Measurements from ENCODE around the gene MEOX2. TPM values are rescaled to one million over a fixed set of nuclear protein-coding genes. Genes with fewer than 3 reads are reported as not detected.

MEOX2 gene
- total and polyA plus RNA-seq, 3 donors from 2014 or later, result 3.7 to 4.9 (median 4.0) TPM

DNA sequence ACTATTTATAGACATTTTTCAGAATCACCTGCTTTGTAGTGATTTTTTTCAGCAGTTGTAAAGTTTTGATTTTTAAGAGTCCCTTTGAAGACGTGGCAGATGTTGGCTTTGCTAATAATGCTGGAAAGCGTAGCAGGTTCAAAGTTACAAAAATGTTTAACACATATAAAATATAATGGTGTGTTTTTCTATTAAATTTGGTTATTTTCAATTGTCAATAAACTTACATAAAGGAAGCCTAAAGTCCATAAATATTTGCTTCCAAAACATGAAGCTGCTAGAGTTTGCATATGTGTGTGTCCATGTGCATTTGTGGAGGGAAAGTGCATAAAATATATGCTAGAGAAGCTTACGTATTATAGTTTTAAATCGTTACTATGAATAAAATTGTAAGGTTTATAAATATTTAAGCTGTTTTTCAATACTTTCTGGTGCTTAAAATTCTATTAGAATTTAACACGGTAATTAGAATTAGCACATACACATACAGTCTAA is 3.7 kb downstream of the MEOX2 start:
- Histone ChIP-seq H3K9me3 (no peaks in the 10 kb centered on the region), H3K27ac (peak overlapping the region in 1 of 2 donors; percentile 84), H3K36me3 (ENCODE audit: low read depth, missing control alignments) (no peaks in the 10 kb centered on the region), H3K4me1 (peaks cover 10% of the 10 kb centered on the region), H3K27me3 (no peaks in the 10 kb centered on the region), H3K4me3 (peak overlapping the region in 1 of 2 donors; percentile 1)
- intact Hi-C loops (cut with DNase I; ENCODE audit: low total_unique reads), result no loop called here
- DNase-seq, result no peak
- WGBS, 2 donors, result 55 to 70% methylated on average over 5 of the region's 5 CpGs
- no peak for TF ChIP-seq POLR2A (IDR thresholded peaks at IDR 0.05)
- TF ChIP-seq, protein P1, sequence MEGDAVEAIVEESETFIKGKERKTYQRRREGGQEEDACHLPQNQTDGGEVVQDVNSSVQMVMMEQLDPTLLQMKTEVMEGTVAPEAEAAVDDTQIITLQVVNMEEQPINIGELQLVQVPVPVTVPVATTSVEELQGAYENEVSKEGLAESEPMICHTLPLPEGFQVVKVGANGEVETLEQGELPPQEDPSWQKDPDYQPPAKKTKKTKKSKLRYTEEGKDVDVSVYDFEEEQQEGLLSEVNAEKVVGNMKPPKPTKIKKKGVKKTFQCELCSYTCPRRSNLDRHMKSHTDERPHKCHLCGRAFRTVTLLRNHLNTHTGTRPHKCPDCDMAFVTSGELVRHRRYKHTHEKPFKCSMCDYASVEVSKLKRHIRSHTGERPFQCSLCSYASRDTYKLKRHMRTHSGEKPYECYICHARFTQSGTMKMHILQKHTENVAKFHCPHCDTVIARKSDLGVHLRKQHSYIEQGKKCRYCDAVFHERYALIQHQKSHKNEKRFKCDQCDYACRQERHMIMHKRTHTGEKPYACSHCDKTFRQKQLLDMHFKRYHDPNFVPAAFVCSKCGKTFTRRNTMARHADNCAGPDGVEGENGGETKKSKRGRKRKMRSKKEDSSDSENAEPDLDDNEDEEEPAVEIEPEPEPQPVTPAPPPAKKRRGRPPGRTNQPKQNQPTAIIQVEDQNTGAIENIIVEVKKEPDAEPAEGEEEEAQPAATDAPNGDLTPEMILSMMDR (IDR thresholded peaks at IDR 0.05), result no peak

- Histone ChIP-seq H3K36me3 (ENCODE audit: low read depth, missing control alignments) (no peaks in the 10 kb centered on the region), H3K27me3 (no peaks in the 10 kb centered on the region), H3K9me3 (no peaks in the 10 kb centered on the region), H3K4me3 (no peak overlapping the region), H3K4me1 (peaks cover 10% of the 10 kb centered on the region), H3K27ac (peak overlapping the region in 1 of 2 donors; percentile 31)
- DNase-seq, result no peak
- TF ChIP-seq, protein P1 (IDR thresholded peaks at IDR 0.05), result no peak
- no peak for TF ChIP-seq POLR2A (IDR thresholded peaks at IDR 0.05)
- intact Hi-C loops (cut with DNase I; ENCODE audit: low total_unique reads), result no loop called here
Measured at GRCh38 chr7:15682111-15682510, 4.4 kb downstream of the MEOX2 start.

DNA sequence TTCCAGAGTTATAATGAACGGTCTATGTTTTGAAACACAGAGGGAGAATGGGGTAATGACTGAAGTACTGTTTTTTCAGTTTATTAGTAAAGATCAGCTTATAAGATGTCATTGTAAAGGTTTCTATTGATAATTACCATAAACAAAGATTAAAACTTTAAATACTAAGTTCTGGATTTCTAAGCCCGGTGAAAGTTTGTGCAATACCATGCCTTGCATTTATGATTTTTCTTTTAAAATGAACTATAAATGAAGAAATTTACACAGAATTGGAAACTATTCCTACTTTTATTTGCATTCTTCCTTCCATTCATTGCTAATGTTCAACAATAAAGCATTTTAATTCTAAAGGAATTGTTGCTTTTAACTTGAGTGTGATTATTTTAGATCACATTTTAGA is 4.9 kb downstream of the MEOX2 start:
- Histone ChIP-seq H3K36me3 (ENCODE audit: low read depth, missing control alignments) (no peaks in the 10 kb centered on the region), H3K27ac (peak overlapping the region in 1 of 2 donors; percentile 31), H3K4me3 (no peak overlapping the region), H3K4me1 (peaks cover 6% of the 10 kb centered on the region), H3K27me3 (no peaks in the 10 kb centered on the region), H3K9me3 (no peaks in the 10 kb centered on the region)
- TF ChIP-seq, protein P1 (IDR thresholded peaks at IDR 0.05), result no peak
- no peak for TF ChIP-seq POLR2A (IDR thresholded peaks at IDR 0.05)
- 61 to 85% methylated on average over 2 of the region's 2 CpGs for WGBS, 2 donors
- no peak for DNase-seq
- intact Hi-C loops (cut with DNase I; ENCODE audit: low total_unique reads), result no loop called here

DNA sequence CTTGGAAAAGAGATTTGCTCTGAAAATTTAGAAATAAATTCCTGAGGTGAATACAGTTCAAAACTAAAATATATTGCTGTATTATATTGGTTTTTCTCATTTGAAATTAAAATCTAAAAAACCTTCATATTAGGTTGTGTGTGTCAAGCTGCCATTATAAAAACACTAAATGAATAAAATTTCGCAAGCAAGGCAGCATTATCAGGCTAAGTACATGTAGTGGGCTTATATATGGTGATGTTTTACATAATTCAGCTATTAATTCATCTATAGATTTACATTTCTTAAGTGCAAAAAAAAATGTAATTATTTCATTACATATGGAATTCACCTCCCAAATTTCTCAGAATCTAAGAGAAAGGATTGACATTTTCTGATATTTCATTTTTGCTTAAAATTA is 5.3 kb downstream of the MEOX2 start:
- Histone ChIP-seq H3K27me3 (no peaks in the 10 kb centered on the region), H3K27ac (no peak overlapping the region), H3K4me1 (peaks cover 6% of the 10 kb centered on the region), H3K36me3 (ENCODE audit: low read depth, missing control alignments) (no peaks in the 10 kb centered on the region), H3K9me3 (no peaks in the 10 kb centered on the region), H3K4me3 (no peak overlapping the region)
- no peak for TF ChIP-seq POLR2A (IDR thresholded peaks at IDR 0.05)
- TF ChIP-seq, protein P1 (IDR thresholded peaks at IDR 0.05), result no peak
- WGBS, 2 donors, result 88 to 91% methylated on average over 1 of the region's 1 CpG
- intact Hi-C loops (cut with DNase I; ENCODE audit: low total_unique reads), result no loop called here
- DNase-seq, result no peak

DNA sequence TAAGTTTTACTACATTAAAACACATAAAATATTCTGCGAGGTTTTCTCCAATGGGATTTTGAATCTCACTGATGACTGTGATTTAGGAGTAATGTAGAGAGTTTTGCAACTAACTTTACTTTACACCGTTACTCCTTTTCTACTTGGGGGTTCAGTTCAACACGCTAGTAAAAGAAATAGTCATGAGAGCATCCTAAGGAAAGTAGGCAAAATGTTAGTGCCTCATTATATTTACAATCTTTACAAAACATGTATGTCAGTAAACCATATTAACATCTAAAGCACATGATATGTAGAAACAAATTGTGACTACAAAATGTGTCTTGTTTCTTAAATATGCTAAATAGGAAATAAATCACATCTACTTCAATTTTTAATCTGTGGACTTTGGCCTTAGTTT is 6.0 kb downstream of the MEOX2 start:
- intact Hi-C loops (cut with DNase I; ENCODE audit: low total_unique reads), result no loop called here
- H3K4me1 ChIP-seq, result peaks cover 1% of the 10 kb centered on the region
- 83 to 87% methylated on average over 3 of the region's 3 CpGs for WGBS, 2 donors
- no peak for TF ChIP-seq POLR2A (IDR thresholded peaks at IDR 0.05)
- TF ChIP-seq, protein P1 (IDR thresholded peaks at IDR 0.05), result no peak
- no peak overlapping the region for H3K27ac ChIP-seq
- no peaks in the 10 kb centered on the region for H3K9me3 ChIP-seq
- H3K27me3 ChIP-seq, result no peaks in the 10 kb centered on the region
- no peak for DNase-seq
- no peaks in the 10 kb centered on the region for H3K36me3 ChIP-seq (ENCODE audit: low read depth, missing control alignments)
- H3K4me3 ChIP-seq, result no peak overlapping the region

Data from testis (tissue), 3 donors.